ENCODE data around the gene GTPBP6.
"Not testable (repeated sequence)": the region's sequence is repeated elsewhere in the genome, so short reads cannot be mapped to it uniquely, and the experiment has no call there.

GTPBP6 gene

DNA sequence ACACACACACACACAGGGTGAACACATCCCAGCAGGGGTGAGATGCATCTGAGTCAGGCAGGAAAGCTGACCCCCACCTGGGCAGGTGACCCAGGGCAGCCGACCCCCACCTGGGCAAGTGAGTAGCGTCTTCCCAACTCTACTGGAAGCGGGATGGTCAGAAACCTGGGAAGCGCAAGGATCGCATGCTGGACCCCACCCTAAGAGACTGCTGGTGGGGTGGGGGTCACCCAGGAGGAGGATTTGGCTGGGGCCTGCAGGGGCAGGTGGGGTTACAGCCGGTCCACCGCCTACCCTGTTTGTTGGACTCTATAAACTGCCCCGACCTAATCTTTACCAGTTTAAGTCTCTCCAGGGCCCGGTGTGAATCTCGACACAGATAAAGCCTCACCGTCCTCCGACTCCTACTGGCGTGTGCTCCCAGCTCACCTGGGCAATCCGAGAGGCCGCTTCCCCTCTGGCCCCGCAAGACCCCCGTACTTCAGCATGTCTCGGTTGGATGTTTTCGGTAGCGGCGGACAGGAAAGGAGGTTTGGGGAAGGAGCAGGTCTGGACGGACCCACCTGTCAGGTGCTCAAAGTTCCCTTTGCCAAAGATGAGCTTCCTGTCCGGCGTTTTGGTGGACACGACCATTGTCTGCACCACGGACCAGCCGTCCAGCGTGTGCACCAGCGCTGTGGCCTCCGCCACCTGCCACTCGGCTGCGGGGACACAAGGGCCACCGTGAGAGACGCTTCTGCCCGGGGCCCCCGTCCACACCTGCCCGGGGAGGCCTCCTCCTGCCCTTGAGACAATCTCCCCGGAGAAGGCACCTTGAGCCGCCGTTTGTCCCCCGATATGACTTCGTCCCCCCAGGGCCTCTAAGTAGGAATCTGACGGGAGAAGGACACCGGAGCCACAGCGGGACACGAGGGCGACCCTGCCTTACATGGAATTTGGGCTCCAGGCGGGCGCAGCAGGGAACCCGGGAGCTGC lies 2.0 kb downstream of the GTPBP6 start:
- DNase-seq: no peak

DNA sequence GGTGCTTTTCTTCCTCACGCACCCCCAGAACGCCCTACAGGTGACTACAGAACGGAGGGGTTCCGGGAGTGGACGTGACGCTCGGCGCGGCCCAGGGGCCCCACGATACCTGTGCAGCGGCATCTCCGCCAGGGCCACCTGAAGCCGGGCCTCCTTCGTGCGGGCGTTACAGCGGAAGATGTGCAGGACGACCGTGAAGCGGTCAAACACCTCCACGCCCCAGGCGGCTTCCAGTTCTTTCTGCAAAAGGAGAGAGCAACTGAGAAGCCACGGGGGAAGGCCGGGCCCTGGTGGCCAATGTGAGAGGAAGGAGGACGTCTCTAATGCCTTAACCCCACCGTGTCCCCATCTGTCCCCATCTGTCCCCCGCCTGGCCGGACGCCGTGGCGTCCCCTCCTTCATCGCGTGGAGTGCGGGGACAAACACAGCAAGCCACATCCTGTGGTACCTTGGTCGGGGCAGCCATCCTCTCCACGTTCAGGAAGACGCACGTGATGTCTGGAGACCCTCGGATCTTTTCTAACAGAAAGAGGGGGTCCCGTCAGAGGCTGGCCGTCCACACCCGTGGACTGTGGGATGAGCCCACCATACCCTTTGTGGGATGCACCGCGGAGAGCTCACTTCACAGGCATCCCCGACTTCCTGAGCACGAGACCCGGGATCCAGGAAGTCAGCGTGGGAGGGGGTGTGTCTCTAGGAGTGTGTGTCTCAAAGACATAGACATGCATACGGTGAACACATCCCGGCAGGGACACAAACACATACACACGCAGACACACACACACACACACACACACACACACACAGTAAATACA lies 3.6 kb downstream of the GTPBP6 start:
- no peak for DNase-seq

DNA sequence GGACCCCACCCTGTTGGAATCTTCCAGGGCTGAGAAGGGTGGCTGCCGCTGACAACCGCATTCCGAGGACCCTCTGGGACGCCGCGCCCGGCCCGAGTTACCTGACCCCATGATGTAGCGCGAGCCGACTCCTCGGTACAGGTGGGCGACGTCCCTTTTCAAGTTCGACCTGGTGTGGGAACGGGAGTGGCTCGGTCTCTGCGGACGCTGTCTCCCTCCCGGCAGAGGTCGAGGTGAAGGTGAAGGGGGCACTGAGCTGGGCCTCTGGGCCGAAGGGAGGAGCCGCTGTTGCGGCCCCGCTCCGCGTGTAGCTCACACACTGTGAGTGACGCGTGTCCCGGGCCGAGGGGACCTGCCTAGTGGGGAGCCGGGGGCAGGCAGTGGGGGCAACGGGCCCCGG lies 4.5 kb downstream of the GTPBP6 start:
- no peak for DNase-seq

DNA sequence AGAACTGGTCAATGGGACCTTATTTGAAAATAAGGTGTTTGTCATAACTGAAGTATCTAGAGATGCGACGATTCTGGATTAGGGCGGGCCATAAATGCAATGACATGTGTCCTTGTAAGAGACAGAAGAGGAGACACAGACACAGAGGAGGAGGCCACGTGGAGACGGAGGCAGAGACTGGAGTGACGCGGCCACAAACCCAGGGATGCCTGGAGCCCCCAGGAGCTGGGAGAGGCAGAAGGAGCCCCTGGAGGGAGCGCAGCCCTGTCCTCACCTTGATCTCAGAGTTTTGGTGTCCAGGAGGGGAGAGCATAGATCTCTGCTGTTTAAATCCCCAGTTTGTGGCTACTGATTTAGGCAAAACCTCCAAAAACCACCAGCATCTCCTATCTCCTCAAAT lies 5.0 kb downstream of the GTPBP6 start:
- DNase-seq: no peak

DNA sequence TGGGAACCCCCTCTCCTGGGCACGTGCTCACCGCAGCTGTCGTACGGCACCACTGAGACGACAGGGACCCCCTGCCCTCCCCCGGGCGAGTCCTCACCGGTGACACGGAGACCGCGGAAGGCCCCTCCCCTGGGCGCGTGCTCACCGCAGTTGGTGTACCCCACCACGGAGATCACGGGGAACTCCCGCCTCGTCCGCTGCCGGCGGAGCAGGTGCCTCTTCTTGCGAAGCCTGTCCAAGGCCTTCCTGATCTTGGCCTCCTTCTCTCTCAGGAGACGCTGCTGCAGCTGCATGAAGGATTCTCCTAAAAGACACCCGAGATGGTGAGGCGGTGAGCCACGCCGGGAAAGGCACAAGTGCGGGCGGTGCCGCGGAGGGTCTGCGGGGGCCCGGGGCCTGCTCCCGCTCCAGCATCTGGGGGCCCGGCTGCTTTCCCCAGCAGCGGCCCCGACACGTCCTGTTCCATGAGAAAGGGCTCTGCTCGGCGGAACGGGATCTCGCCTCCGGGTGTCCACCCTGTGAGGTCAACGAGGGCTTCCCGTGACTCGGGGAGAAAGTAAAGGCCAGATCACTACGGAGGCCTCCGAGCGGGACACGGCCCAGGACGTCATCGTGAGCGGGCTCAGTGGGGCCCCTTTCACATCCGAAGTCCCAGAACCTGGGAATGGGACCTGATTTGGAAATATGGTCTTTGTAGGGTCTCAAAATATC lies 5.8 kb downstream of the GTPBP6 start:
- no peak for DNase-seq

DNA sequence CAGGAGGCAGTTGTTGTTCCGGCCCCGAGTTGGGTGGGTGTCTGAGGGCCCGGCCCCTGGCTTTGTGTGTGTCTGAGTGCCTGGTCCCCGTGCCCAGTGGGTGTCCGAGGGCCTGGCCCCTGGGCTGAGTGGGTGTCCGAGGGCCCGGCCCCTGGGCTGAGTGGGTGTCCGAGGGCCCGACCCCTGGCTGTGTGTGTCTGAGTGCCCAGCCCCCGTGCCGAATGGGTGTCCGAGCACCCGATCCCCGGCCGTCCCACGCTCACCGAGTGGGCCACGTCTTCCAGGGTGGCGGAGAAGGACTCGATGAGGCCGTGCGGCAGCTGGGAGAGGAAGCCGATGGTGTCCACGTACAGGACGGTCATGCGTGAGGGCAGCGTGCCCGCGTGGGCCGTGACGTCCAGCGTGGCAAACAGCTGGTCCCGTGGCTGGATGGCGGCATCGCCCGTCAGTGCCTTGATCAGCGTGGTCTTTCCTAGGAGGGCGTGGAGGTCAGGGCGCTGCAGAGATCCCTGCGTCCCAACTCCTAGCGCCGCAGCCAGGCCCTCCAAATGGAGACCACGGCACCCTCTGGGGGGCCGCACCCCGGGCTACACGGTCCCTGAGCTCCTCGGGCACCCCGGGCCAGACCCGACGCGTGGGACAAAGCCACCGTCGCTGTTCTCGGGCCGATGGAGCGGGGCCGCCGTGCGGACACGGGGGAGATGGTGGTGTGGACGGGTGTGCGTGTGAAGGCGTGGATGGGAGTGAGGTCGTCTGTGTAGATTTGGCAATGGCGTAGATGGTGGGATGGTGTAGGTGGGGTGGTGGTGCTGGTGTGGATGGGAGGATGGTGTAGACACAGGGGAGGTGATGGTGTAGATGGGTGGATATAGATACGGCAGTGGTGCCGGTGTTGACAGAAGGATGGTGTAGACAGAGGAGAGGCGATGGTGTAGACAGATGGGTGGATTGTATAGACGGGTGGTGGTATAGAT lies 7.2 kb downstream of the GTPBP6 start:
- no peak for DNase-seq

DNA sequence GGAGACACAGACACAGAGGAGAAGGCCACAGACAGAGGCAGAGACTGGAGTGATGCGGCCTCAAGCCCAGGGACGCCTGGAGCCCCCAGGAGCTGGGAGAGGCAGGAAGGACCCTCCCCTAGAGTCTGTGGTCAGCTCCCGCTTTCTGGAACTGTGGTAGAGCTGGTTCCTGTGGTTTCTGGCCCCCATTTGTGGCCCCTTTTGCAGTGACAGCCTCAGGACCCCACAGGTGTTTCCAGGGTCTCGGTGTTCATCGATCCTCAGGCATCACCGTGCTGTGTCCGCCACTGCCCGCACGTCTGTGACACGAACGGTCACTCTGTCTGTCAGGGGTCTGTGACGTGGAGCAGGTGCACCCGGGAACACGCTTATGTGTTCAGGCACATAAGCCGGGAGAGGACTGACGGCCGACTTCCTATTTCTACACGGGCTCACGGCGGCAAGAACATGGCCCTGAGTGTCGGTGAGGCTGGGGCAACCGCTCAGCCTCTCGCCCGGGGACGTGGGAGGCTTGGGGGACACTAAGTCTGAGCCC lies 7.9 kb downstream of the GTPBP6 start:
- no peak for DNase-seq

DNA sequence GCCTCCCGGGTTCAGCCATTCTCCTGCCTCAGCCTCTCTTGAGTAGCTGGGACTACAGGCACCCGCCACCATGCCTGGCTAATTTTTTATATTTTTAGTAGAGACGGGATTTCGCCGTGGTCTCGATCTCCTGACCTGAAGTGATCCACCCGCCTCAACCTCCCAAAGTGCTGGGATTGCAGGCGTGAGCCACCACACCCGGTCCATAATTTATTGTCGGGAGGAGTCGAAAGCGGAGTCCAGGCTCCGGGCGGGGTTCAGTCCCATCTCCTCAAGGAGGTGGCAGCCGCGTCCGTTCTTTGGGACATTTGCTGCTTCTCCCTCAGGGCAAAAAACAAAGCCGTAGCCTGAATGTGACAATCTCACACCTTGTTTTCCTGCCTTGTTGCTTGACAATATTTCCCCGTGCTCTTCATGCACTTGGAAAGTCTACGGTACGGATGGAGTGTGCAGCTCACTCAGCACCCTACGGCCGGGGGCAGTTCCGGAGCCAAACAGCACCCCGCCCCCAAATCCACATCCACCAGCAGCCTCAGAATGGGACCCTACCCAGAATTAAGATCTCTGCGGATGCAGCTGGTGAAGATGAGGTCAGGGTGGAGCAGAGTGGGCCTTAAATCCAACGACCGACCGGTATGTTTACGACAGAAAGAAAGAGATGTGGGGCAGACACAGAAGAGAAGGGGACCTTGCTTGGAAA lies 9.6 kb downstream of the GTPBP6 start:
- DNase-seq: no peak

DNA sequence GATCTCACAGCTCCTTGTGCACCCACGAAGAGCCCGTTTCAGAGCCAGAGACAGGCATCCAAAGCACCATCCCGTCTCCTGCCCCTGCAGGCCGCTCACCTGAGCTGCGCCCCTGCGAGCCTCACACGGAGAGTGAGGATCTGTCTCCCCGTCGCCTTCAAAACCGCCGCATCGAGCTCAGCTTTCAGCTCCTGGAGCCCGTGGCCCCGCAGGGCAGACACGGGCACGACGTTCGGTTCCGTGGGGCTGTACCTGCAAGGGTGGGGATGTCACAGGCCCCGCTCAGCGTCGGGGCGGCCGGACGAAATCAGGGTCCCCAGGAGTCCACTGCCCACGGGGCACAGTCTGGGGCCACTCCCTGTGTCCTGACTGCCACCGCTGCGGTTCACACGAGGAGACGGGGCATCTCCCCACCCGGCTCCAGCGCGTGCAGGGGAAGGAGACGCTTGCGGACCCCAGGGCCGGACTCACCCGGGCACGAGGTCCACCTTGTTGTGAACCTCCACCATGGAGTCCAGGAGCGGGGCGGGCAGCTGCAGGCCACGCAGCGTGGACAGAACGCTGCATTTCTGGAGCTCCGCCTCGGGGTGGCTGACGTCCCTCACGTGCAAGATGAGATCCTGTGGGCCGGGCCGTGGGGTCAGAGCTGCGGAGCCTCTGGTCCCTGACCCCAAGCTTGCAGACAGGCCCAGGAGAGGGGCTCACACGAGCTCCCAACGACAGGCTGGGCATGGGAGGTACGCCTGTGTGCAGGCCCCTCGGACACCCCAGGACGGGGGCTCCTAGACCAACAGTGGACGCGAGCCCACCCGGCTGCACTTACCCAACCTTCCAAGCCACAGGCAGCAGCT lies 11.1 kb downstream of the GTPBP6 start:
- DNase-seq: no peak

DNA sequence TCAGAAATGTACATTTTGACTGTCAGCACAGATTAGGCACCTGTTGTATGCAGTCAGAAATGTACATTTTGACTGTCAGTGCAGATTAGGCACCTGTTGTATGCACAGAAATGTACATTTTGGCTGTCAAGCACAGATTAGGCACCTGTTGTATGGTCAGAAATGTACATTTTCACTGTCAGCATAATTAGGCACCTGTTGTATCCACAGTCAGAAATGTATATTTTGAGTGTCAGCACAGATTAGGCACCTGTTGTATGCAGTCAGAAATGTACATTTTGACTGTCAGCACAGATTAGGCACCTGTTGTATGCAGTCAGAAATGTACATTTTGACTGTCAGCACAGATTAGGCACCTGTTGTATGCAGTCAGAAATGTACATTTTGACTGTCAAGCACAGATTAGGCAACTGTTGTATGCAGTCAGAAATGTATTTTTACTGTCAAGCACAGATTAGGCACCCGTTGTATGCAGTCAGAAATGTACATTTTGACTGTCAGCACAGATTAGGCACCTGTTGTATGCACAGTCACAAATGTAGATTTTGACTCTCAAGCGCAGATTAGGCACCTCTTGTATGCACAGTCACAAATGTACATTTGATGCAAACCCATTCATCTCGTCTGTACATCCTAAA lies 11.9 kb downstream of the GTPBP6 start:
- not testable (repeated sequence) for DNase-seq

DNA sequence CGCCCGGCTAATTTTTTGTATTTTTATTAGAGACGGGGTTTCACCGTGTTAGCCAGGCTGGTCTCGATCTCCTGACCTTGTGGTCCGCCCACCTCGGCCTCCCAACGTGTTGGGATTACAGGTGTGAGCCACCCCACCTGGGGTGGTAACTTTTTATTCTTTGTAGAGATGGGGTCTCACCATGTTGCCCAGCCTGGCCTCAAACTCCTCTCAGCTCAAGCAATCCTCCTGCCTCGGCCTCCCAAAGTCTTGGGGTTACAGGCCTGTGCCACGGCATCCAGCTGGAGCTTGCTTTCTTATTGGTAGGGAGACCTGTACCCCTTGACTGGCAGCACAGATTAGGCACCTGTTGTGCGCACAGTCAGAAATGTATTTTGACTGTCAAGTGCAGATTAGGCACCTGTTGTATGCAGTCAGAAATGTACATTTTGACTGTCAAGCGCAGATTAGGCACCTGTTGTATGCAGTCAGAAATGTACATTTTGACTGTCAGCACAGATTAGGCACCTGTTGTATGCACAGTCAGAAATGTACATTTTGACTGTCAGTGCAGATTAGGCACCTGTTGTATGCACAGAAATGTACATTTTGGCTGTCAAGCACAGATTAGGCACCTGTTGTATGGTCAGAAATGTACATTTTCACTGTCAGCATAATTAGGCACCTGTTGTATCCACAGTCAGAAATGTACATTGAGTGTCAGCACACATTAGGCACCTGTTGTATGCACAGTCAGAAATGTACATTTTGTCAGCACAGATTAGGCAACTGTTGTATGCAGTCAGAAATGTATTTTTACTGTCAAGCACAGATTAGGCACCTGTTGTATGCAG lies 12.6 kb downstream of the GTPBP6 start:
- not testable (repeated sequence) for DNase-seq

DNA sequence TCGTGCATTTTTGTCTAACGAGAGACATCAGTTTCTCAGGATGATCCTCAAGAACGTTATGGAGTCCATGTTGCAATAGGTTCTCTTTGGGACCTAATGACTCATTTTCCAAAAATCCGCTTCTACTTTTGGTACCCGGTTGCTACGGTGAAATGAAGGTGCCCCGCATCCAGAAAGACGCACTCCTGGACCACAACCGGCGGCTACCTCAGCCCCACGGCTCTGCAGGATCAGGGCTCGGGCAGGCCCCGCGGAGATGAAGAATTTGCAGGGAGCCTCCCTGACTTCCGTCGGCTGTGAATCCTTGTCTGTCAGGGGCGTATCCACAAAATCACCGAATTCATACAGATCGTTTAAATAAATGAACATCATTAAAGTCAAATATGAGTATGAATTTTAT lies 15.6 kb downstream of the GTPBP6 start:
- no peak for DNase-seq

DNA sequence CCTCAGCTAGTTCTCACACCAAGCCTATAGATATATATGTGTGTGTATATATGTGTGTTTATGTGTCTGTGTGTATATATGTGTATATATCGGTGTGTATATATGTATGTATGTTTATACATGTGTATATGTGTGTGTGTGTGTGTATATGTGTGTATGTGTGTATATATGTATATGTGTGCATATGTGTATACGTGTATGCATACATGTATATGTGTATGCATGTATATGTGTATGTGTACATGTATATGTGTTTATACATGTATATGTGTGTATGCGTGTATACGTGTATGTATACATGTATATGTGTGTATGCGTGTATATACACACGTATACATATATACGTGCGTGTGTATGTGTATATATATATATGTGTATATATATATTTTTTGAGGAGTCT lies 18.3 kb downstream of the GTPBP6 start:
- no peak for DNase-seq

DNA sequence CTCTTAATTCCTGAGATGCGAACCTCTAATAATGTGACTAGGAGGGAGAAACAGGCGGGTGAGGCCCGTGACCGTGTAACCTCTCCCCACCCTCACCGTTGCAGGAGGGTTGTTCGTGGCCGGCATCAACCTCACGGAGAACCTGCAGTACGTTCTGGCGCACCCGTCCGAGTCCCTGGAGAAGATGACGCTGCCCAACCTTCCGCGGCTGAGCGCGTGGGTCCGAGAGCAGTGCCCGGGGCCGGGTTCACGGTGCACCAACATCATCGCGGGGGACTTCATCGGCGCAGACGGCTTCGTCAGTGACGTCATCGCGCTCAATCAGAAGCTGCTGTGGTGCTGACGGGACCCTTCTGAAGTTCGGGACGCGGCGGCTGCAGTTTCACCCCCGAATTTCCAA lies 19.6 kb downstream of the GTPBP6 start:
- DNase-seq: no peak

DNA sequence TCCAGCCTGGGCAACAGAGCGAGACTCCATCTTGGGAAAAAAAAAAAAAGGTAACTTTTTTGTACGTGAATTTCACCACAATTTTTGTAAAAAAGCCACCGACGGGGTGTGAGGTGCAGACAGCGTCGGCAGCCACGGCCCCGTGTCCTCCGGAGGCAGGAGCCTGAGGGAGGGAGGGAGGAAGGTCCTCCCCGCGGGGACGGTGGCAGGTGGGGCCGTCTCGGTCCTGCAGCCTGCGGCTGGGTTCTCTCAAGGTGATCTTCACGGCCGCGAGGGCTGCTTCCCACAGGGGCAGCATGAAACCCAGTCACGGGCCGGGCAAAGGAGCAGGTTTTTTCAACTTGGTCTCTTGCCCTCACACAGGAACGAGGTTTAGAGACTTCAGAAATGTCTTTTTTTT lies 23.5 kb downstream of the GTPBP6 start:
- no peak for DNase-seq

DNA sequence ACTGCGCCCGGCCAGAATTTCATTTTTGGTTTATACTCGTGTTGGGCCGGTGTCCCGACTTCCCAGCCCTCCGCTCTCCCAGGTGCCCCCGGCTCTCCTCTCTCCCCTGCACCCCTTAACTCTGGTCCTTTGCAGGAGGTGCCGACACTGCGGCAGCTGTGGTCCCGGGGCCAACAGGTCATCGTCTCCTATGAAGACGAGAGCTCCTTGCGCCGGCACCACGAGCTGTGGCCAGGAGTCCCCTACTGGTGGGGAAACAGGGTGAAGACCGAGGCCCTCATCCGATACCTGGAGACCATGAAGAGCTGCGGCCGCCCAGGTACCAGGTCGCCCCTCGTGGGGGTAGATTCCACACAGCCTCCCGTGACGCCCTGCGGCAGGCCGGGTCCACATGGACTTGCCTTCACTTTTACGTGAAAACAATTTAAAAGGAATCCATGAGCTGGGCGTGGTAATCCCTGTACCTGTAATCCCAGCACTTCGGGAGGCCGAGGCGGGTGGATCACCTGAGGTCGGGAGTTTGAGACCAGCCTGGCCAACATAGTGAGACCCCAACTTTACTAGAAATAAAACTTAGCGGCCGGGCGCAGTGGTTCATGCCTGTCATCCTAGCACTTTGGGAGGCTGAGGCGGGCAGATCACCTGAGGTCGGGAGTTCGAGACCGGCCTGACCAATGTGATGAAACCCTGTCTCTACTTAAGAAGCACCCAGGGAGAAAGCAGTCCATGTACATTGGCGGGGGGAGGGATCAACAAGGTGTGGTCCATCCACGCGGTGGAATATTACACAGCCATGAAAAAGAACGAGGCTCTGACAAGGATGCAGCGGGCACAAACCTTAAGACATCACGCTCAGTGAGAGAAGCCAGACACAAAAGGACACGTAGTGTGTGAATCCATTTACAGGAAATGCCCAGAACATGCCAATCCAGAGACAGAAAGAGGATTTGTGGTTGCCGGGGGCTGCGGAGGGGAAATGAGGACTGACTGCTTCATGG lies 25.4 kb downstream of the GTPBP6 start:
- no peak for DNase-seq

DNA sequence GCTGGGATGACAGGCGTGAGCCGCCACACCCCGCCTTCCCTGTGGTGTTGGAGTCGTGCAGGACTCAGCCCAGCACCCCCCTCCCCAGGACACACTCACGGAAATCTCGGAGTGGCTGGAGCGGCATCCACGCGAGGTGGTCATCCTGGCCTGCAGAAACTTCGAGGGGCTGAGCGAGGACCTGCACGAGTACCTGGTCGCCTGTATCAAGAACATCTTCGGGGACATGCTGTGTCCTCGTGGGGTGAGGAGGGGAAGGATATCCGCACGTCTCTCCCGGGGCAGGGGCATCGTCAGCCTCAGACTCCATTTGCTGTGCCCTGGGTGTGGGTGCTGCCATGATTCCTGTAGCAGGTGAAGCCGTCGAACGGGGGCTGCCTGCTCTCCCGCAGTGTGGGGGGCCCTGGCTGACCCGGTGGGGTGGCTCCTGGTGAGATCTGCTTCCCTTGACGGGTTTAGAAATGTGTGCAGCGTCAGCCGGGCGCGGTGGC lies 27.1 kb downstream of the GTPBP6 start:
- DNase-seq: no peak

Measured in NCI-H1694 treated with DMSO at 0.1 percent for 48 hours (cell line).